ENCODE results near the gene TMEM164.

DNA sequence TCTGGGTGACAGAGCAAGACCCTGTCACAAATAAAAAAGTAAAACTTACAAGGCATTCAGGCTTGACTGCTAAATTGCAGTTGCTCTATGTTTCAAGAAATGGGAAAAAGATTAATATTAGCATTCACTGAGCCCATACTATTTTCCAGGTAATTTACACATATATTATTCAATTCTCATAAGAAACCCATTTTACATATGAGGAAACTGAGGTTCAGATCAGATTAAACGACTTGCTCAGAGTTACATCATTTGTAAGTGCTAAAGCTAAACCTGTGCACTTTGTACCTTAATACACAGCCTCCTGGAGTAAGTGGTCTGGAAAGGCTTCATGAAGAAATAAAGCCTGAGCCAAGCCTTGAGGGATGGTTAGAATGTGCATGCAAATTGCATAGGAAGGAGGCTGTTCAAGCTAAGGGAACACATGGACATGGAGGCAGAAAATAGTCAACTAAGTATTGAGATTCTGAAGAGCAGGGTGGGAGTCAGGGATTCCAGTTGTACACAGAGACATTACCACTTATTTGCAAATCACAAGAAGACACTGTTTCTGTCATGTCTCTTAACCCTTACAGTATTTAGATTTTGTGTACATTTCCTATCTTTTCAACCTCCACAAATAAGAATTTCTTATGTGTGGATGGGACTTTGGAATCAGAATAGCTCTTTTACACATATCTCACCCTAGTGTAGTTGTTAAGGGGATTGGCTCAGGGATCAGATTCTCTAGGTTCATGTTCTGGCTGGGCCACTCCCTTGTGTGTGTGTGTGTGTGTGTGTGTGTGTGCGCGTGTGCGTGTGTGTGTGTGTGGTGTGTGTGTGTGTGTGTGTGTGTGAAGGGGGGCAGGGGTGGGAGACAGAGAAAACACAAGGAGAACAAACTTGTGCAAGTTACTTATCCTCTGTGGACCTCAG lies 113.4 kb downstream of the TMEM164 start:
- TF ChIP-seq, protein P1, sequence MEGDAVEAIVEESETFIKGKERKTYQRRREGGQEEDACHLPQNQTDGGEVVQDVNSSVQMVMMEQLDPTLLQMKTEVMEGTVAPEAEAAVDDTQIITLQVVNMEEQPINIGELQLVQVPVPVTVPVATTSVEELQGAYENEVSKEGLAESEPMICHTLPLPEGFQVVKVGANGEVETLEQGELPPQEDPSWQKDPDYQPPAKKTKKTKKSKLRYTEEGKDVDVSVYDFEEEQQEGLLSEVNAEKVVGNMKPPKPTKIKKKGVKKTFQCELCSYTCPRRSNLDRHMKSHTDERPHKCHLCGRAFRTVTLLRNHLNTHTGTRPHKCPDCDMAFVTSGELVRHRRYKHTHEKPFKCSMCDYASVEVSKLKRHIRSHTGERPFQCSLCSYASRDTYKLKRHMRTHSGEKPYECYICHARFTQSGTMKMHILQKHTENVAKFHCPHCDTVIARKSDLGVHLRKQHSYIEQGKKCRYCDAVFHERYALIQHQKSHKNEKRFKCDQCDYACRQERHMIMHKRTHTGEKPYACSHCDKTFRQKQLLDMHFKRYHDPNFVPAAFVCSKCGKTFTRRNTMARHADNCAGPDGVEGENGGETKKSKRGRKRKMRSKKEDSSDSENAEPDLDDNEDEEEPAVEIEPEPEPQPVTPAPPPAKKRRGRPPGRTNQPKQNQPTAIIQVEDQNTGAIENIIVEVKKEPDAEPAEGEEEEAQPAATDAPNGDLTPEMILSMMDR (IDR thresholded peaks at IDR 0.05): no peak
- no peak for TF ChIP-seq POLR2AphosphoS5 (IDR thresholded peaks at IDR 0.05)
